ENCODE measurements around the gene SAAL1.

GRCh38 chr11:18088966-18089365 is 16.9 kb downstream of the SAAL1 start:
- no peak for TF ChIP-seq CTCF (IDR thresholded peaks at IDR 0.05)
- TF ChIP-seq POLR2AphosphoS5 (IDR thresholded peaks at IDR 0.05; ENCODE audit: low read depth, low read length) = no peak
- TF ChIP-seq SIN3A (IDR thresholded peaks at IDR 0.05; ENCODE audit: borderline replicate concordance, insufficient read depth, low read depth, low read length) = no peak
- no peak for TF ChIP-seq TCF7L2 (IDR thresholded peaks at IDR 0.05; ENCODE audit: low read depth, low read length)

All from Panc1 (cell line).